H9 (cell line): ENCODE data around the gene CAMK2G. TPM values are rescaled to one million over a fixed set of nuclear protein-coding genes. Genes with fewer than 3 reads are reported as not detected.

Source experiments
- DNase-seq: peaks from one replicate; pipeline ENCODE4 v3.0.0-alpha.2; 2017
- H2AFZ ChIP-seq: one replicate; pipeline ENCODE4 v1.6.1; 2013; ENCODE audit warnings: mild to moderate bottlenecking, low read length, control low read depth, moderate library complexity
- H2AK5ac ChIP-seq: 2 replicates; pipeline ENCODE4 v1.6.1; 2013; ENCODE audit warnings: low read length, control low read depth, mixed read lengths; ENCODE audit not compliant: insufficient read length
- H2BK120ac ChIP-seq: one replicate; pipeline ENCODE4 v1.6.1; 2013; ENCODE audit warnings: low read depth, mild to moderate bottlenecking, low read length, control low read depth, inconsistent platforms; ENCODE audit not compliant: poor library complexity, severe bottlenecking
- H2BK12ac ChIP-seq: 2 replicates; pipeline ENCODE4 v1.6.1; 2013; ENCODE audit warnings: low read length, control low read depth, mixed read lengths, low read depth; ENCODE audit not compliant: insufficient read length
- H2BK15ac ChIP-seq: 2 replicates; pipeline ENCODE4 v1.6.1; 2013; ENCODE audit warnings: low read depth, low read length, control low read depth
- H2BK20ac ChIP-seq: one replicate; pipeline ENCODE4 v1.6.1; 2013; ENCODE audit warnings: low read depth, mild to moderate bottlenecking, low read length, control low read depth, inconsistent platforms; ENCODE audit not compliant: poor library complexity, severe bottlenecking
- H2BK5ac ChIP-seq: 2 replicates; pipeline ENCODE4 v1.6.1; 2013; ENCODE audit warnings: low read length, control low read depth, mixed read lengths; ENCODE audit not compliant: insufficient read length
- H3K14ac ChIP-seq: 2 replicates; pipeline ENCODE4 v1.6.1; 2013; ENCODE audit warnings: low read length, control low read depth; ENCODE audit not compliant: insufficient read depth
- H3K18ac ChIP-seq: 2 replicates; pipeline ENCODE4 v1.6.1; 2013; ENCODE audit warnings: low read depth, mild to moderate bottlenecking, mixed read lengths, low read length, control low read depth; ENCODE audit not compliant: insufficient read length
- H3K23ac ChIP-seq: 2 replicates; pipeline ENCODE4 v1.6.1; 2013; ENCODE audit warnings: low read length, control low read depth, mixed read lengths, low read depth; ENCODE audit not compliant: insufficient read length
- H3K23me2 ChIP-seq: 2 replicates; pipeline ENCODE4 v1.6.1; 2013; ENCODE audit warnings: low read depth, mild to moderate bottlenecking, mixed read lengths, low read length, control low read depth; ENCODE audit not compliant: insufficient read length, poor library complexity, severe bottlenecking
- H3K27ac ChIP-seq: 2 replicates; pipeline ENCODE4 v1.5.1; 2013; ENCODE audit warnings: low read length, control low read depth, mixed read lengths, low read depth; ENCODE audit not compliant: insufficient read length
- H3K27me3 ChIP-seq: 2 replicates; pipeline ENCODE4 v1.6.1; 2013; ENCODE audit warnings: low read length, control low read depth, inconsistent platforms; ENCODE audit not compliant: insufficient read depth
- H3K4ac ChIP-seq: 2 replicates; pipeline ENCODE4 v1.6.1; 2013; ENCODE audit warnings: low read depth, mild to moderate bottlenecking, control low read depth, inconsistent platforms, low read length, moderate library complexity
- H3K4me1 ChIP-seq: 2 replicates; pipeline ENCODE4 v1.6.1; 2013; ENCODE audit warnings: low read length, control low read depth, inconsistent platforms; ENCODE audit not compliant: insufficient read depth
- H3K4me2 ChIP-seq: 2 replicates; pipeline ENCODE4 v1.6.1; 2013; ENCODE audit warnings: low read length, control low read depth, mixed read lengths; ENCODE audit not compliant: insufficient read length, insufficient read depth
- H3K56ac ChIP-seq: 2 replicates; pipeline ENCODE4 v1.6.1; 2013; ENCODE audit warnings: low read depth, mild to moderate bottlenecking, mixed read lengths, low read length, control low read depth; ENCODE audit not compliant: insufficient read length
- H3K79me1 ChIP-seq: 2 replicates; pipeline ENCODE4 v1.6.1; 2013; ENCODE audit warnings: low read depth, mild to moderate bottlenecking, moderate library complexity, low read length, control low read depth, inconsistent platforms; ENCODE audit not compliant: insufficient read depth, poor library complexity, severe bottlenecking
- H3K79me2 ChIP-seq: 2 replicates; pipeline ENCODE4 v1.6.1; 2013; ENCODE audit warnings: low read length, control low read depth, inconsistent platforms; ENCODE audit not compliant: insufficient read depth
- H3K9ac ChIP-seq: 2 replicates; pipeline ENCODE4 v1.6.1; 2013; ENCODE audit warnings: low read length, control low read depth, mixed read lengths; ENCODE audit not compliant: insufficient read length; ENCODE audit errors: extremely low read depth
- H3K9me3 ChIP-seq: one replicate; pipeline ENCODE4 v1.6.1; 2013; ENCODE audit warnings: low read depth, low read length, inconsistent platforms; ENCODE audit not compliant: control insufficient read depth
- H3T11ph ChIP-seq: one replicate; pipeline ENCODE4 v1.6.1; 2013; ENCODE audit warnings: mild to moderate bottlenecking, low read length, control low read depth, inconsistent platforms
- H4K20me1 ChIP-seq: one replicate; pipeline ENCODE4 v1.6.1; 2013; ENCODE audit not compliant: control insufficient read depth, insufficient read length, insufficient read depth
- H4K5ac ChIP-seq: 2 replicates; pipeline ENCODE4 v1.6.1; 2013; ENCODE audit warnings: low read depth, mild to moderate bottlenecking, mixed read lengths, low read length, control low read depth; ENCODE audit not compliant: insufficient read length
- H4K8ac ChIP-seq: replicated peaks from 2 replicates; pipeline ENCODE4 v1.6.1; 2013; ENCODE audit warnings: low read length, control low read depth, mixed read lengths, low read depth; ENCODE audit not compliant: insufficient read length
- H4K91ac ChIP-seq: 2 replicates; pipeline ENCODE4 v1.6.1; 2013; ENCODE audit warnings: low read depth, mild to moderate bottlenecking, moderate library complexity, mixed read lengths, low read length, control low read depth; ENCODE audit not compliant: insufficient read length
- H3K27ac Mint-ChIP-seq, 3 experiments: 2 replicates in 2 of 3; 3 replicates in 1 of 3; pipeline ENCODE4 v1.8.0; 2020 to 2021; ENCODE audit warnings: mixed read lengths in 3 of 3, mild to moderate bottlenecking in 1 of 3, moderate library complexity in 1 of 3
- H3K27me3 Mint-ChIP-seq: 2 replicates; pipeline ENCODE4 v1.8.0; 2021; ENCODE audit warnings: low read depth, mild to moderate bottlenecking, moderate library complexity, mixed read lengths
- H3K36me3 Mint-ChIP-seq, 3 experiments: 2 replicates in 2 of 3; 3 replicates in 1 of 3; pipeline ENCODE4 v1.8.0; 2020 to 2021; ENCODE audit warnings: low read depth in 3 of 3, mixed read lengths in 3 of 3; ENCODE audit not compliant: insufficient read depth in 1 of 3
- H3K4me1 Mint-ChIP-seq, 2 experiments: 2 replicates each; pipeline ENCODE4 v1.8.0; 2020; ENCODE audit warnings: mixed read lengths in 2 of 2
- H3K4me3 Mint-ChIP-seq, 2 experiments: 2 replicates in 1 of 2; 3 replicates in 1 of 2; pipeline ENCODE4 v1.8.0; 2020 to 2021; ENCODE audit warnings: mild to moderate bottlenecking in 2 of 2, mixed read lengths in 2 of 2, moderate library complexity in 1 of 2
- H3K9me3 Mint-ChIP-seq, 2 experiments: 2 replicates in 1 of 2; 3 replicates in 1 of 2; pipeline ENCODE4 v1.8.0; 2020; ENCODE audit warnings: mild to moderate bottlenecking in 2 of 2, mixed read lengths in 2 of 2, moderate library complexity in 1 of 2
- CTCF ChIP-seq: fragments of 200-600 bp; sonication (generic); conservative IDR thresholded peaks from 3 replicates; pipeline ENCODE4 v1.8.0; 2021; ENCODE audit warnings: antibody characterized with exemption, mild to moderate bottlenecking
- WGBS: extraction: QIAGEN DNeasy Blood & Tissue Kit; methylation state at CpG from one replicate; pipeline ENCODE4 v1.1.7; 2013; ENCODE audit warnings: missing lambda C conversion rate, low lambda C conversion rate, mixed read lengths; ENCODE audit not compliant: insufficient read length; ENCODE audit errors: extremely low coverage; 5-methylcytosine and 5-hydroxymethylcytosine counted together
- total RNA-seq: library from RNA; stranded (reverse); gene quantifications from 2 replicates; pipeline ENCODE4 v1.2.1, GENCODE V29; 2021

Gene CAMK2G
- total RNA-seq, 1 experiment from 2014 or later, result 31.8 TPM

GRCh38 chr10:73809061-73809818, 65.1 kb downstream of the CAMK2G start:
- Mint-ChIP-seq H3K27ac (no peak overlapping the region), H3K4me1 (peaks cover 11 to 12% of the 10 kb centered on the region in 2 experiments), H3K27me3 (no peaks in the 10 kb centered on the region), H3K4me3 (peak overlapping the region; percentile 35 to 68; a peak in 4 of 5 replicates), H3K36me3 (peaks cover 13 to 45% (median 32%) of the 10 kb centered on the region in 3 experiments; a peak in 6 of 7 replicates), H3K9me3 (no peaks in the 10 kb centered on the region; a peak in 1 of 5 replicates)
- no peaks in the 10 kb centered on the region for H4K20me1 ChIP-seq
- H3K14ac ChIP-seq, result no peak overlapping the region
- H3K4ac ChIP-seq, result no peak overlapping the region
- H2AK5ac ChIP-seq, result no peak overlapping the region
- H2BK5ac ChIP-seq, result no peak overlapping the region
- H4K8ac ChIP-seq, result no peak overlapping the region
- no peak overlapping the region for H4K5ac ChIP-seq
- no peak overlapping the region for H2BK120ac ChIP-seq
- H3K9ac ChIP-seq, result no peak overlapping the region
- no peak overlapping the region for H3K56ac ChIP-seq
- no peak overlapping the region for H3K4me2 ChIP-seq
- DNase-seq, result no peak
- no CpG with 5 or more reads among the region's 5 CpGs for WGBS
- H3K27ac ChIP-seq, result no peak overlapping the region
- peaks cover 2% of the 10 kb centered on the region for H3K23me2 ChIP-seq
- H3K79me2 ChIP-seq, result no peaks in the 10 kb centered on the region
- no peaks in the 10 kb centered on the region for H3K27me3 ChIP-seq
- no peak for TF ChIP-seq CTCF
- H3K79me1 ChIP-seq, result no peaks in the 10 kb centered on the region
- no peak overlapping the region for H2AFZ ChIP-seq
- H3K23ac ChIP-seq, result no peak overlapping the region
- H2BK12ac ChIP-seq, result no peak overlapping the region
- H2BK15ac ChIP-seq, result no peak overlapping the region
- no peak overlapping the region for H2BK20ac ChIP-seq
- H3K9me3 ChIP-seq, result no peaks in the 10 kb centered on the region
- H3T11ph ChIP-seq, result no peak overlapping the region
- no peak overlapping the region for H3K18ac ChIP-seq
- H3K4me1 ChIP-seq, result no peaks in the 10 kb centered on the region
- no peak overlapping the region for H4K91ac ChIP-seq
